GM18508 (cell line): ENCODE data around the gene CAPN15.

Experiments used
- ATAC-seq: cut with Tn5 transposase; IDR thresholded peaks from one replicate; pipeline ENCODE4 v1.9.1; 2021; ENCODE audit warnings: moderate number of reproducible peaks; ENCODE audit not compliant: insufficient read depth, unreplicated experiment

CAPN15 gene

DNA sequence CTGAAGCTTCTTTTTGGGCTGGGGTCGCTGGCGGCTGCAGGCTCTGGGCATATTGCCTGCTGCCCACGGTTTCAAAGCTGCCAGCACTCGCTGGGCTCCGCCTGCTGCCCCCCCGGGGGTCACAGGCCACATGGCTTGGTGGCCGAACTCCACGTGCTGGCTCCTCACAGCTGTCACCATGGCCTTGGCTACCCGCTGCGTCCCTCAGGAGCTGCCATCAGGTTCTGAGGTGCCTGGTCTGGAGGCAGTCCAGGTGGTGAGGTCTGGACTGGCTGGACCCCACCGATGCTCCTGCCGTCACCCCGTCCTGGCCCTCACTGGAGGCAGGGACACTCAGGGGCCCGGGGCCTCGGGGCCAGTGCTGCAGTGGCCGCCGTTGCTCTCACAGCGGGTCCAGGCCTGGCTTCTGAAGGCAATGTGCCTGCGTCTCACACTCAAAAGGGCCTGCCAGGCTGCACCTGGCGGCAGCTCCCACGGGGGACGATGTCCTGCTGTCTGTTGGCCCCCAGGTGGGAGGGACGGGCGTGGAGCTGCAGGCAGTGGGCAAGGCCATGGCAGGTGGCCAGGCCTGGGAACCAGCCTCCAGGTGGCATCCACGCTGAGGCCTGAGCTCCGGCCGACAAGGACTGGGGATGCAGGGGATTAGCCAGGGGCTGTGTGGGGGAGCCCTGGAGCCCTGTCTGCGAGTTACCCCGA, 13.3 kb downstream of the CAPN15 start:
- no peak for ATAC-seq

DNA sequence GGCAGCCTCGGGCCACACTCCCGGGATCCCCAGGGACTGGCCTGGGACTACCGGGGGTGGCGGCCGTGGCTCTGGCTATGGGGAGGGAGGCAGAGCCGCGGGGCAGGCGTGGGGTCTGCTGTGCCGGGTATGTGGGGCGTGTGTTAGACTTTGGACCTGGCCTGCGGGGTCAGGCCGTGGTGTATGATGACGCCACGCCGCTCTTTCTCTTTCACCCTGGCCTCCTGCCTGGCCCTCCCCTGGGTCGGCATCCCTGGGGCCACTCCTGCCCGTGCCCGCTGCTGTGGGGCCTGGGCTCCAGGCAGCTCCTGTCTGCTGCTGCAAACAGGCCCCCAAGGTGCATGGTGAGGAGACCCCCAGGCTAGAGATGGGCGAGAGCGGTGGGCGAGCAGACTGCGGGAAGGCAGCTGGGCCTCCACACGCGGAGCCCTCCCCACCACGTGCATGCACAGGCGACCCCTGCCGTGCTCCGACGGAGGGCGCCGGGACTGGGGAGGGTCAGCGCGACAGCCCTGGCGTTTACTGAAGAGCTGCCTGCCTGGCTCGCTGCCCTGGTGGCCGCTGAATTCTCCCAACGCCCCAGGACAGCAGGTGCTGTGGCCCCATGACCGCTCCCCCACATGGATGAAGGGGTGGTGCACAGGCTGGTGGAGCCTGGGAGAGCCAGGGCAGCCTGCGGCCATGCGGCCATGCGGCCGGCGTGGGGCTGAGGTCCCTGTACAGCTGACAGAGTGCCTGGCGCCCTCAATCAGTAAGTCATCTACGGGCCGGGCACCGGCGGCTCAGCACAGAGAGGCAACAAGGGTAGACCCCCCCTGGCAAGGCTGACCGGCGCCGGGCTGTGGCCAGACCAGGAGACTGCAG, 16.0 kb downstream of the CAPN15 start:
- ATAC-seq, result no peak

DNA sequence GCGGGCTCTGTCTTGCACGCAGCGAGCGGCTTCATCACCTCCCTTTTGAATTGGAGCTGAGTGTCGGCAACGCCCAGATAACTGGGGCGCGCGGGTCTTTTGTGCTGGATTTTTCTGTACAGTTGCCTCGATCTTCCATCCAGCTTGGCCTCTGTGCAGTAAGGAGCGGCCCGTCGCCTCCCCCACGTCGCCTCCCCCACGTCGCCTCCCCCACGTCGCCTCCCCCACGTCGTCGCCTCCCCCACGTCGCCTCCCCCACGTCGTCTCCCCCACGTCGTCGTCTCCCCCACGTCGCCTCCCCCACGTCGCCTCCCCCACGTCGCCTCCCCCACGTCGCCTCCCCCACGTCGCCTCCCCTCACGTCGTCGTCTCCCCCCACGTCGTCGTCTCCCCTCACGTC, 17.0 kb downstream of the CAPN15 start:
- no peak for ATAC-seq

DNA sequence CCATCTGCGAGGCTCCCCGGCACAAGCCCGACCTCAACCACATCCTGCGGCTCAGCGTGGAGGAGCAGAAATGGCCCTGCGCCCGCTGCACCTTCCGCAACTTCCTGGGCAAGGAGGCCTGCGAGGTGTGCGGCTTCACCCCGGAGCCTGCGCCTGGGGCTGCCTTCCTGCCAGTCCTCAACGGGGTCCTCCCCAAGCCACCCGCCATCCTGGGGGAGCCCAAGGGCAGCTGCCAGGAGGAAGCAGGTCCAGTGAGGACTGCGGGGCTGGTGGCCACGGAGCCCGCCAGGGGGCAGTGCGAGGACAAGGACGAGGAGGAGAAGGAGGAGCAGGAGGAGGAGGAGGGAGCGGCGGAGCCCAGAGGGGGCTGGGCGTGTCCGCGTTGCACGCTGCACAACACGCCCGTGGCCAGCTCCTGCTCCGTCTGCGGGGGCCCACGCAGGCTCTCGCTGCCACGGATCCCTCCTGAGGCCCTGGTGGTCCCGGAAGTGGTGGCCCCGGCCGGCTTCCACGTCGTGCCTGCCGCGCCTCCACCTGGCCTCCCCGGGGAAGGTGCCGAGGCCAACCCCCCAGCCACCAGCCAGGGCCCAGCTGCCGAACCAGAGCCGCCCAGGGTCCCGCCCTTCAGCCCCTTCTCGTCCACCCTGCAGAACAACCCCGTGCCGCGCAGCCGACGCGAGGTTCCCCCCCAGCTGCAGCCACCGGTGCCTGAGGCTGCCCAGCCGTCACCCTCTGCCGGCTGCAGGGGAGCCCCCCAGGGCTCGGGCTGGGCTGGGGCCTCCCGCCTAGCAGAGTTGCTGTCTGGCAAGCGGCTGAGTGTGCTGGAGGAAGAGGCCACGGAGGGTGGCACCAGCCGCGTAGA, 19.6 kb downstream of the CAPN15 start:
- ATAC-seq, result no peak

DNA sequence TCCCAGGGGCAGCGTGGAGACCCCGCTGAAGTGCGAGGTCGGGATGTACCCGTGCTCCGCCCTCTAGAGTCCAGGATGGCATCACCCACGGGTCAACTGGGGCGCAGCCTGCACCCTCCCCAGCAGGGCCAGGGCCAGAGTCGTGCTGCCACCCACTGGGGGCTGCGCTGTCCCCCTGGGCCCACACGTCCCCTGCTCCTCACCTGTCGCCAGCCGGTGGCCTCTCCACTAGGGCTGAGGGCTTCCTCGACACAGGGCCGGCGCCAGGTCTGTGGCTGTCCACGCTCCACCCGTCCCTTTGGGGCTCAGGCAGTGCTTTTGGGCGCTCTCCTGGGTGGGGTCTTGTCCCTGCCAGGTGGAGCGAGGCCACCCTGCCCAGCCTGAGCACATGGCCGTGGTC, 21.1 kb downstream of the CAPN15 start:
- ATAC-seq, result no peak

DNA sequence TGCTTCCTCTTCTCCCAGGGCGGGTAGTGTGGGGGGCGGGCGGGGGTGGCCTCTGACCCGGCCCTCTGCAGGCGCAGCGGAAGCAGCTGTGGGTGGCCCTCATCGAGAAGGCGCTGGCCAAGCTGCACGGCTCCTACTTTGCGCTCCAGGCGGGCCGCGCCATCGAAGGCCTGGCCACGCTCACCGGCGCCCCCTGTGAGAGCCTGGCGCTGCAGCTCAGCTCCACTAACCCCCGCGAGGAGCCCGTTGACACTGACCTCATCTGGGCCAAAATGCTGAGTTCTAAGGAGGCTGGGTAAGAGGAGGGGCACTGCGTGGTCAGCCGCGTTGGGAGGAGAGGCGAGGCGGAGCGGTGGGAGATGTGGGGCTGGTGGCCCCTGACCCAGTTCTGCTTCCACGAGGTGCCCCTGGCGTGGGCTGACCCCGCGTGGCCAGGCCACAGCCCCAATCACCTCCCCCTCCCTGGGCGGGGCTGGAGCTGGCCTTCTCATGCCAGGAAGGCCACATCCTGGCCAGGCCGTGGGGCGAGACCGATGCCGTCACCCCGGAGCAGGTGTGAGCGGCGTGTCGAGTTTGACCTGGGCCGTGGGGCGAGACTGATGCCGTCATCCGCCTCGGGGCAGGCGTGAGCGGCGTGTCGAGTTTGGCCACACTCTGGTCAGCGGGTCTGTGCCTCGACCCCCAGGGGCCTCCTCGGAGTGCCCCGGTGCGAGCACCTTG, 22.2 kb downstream of the CAPN15 start:
- no peak for ATAC-seq

DNA sequence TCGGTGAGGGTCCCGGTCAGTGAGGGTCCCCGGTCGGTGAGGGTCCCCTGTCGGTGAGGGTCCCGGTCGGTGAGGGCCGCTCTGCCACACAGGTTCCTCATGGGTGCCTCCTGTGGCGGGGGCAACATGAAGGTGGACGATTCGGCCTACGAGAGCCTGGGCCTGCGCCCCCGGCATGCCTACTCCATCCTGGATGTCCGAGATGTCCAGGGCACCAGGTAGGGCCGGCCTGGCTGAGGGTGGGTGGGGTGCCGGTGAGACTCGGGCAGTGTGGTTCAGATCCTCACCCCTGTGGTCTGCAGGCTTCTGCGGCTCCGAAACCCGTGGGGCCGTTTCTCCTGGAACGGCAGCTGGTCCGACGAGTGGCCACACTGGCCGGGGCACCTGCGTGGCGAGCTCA, 23.7 kb downstream of the CAPN15 start:
- no peak for ATAC-seq

DNA sequence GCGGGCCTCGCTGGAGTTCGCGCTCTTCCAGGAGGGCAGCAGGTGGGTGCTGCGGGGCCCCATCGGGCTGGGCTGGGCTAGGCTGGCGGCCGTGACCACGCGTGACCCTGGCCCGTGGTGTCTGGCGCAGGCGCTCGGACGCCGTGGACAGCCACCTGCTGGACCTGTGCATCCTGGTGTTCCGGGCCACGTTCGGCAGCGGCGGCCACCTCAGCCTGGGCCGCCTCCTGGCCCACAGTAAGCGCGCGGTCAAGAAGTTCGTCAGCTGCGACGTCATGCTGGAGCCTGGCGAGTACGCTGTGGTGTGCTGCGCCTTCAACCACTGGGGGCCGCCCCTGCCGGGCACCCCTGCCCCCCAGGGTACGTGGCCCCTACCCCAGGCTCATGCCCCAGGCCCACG, 24.7 kb downstream of the CAPN15 start:
- no peak for ATAC-seq

DNA sequence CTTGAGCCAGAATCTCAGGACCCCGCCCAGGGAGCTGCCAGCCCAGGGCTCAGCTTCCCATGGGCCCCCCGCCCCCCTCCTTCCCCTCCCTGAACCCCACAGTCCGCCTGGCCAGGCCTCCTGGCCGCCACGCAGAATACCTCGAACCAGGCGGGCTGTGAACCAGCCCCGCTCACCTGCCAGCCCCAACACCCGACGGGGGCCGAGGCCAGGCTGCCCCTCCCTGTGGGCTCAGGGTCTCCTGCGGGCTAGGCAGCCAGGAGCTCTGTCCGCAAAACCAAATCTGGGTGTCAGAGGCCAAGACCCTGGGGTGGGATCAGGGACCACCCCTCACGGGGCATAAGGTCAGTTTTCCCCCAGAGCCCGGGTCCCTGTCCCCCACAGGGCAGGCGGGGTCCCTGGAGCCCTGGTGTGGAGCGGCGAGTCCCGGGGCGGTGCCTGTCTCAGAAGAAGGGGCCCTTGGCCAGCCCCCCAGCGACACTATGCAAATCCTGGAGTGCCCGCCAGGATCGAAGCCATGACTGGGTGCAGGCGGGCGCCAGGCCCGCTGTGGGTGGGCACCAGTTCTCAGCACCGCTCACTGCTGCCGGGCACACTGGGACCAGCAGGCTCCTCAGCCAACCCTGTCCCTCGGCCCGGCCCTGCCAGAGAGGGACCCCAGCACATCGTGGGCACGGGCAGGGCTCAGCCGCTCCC, 26.2 kb downstream of the CAPN15 start:
- ATAC-seq, result no peak

DNA sequence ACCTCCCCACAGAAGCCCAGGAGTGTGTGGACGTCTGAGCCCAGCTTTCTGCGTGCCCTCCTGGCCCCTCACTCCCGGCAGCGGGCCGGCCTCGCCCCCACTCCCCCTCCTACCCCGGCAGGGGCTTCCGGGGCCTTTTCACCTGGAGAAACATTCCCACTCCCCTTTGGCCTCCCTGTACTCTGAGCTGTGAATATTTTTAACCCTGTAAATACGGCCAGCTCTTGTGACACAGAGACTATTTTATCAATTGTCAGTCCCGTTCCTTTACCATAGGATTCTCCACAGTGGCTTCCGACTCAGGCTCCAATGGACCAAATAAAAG, 26.7 kb downstream of the CAPN15 start:
- no peak for ATAC-seq

DNA sequence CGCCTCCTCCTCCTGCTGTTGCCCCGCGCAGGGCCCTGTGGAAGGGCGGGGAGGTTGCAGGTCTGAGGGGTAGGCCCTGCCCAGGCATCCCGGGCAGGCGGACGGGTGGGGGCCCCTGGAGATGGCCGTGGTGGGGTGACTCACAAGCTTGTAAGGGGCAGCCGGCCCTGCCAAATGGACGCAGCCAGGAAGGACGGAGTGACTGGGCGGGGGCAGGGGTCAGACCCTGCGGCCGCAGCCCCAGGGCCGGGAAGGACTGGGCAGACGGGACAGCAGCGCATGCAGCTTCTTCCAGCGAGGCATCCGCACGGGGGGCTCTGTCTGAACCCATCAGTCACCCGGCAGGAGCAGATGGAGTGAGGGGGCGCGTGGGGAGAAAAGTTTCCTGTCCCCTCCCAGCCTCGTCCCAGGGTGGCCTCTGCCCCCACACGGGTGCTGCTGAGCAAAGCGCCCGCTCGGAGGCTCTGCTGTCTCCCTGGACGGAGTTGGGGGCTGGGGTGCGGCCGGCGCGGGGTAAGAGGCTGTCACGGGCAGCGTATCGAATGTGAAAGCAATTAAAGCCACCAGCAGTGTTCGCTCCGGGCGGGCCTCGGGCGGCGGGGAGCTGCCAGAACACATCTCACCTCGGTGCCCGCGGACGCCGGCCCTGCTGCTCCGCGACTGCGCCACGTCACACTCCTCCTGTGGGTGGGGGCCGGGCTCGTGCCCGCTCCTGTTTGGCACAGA, 27.3 kb downstream of the CAPN15 start:
- ATAC-seq, result no peak

DNA sequence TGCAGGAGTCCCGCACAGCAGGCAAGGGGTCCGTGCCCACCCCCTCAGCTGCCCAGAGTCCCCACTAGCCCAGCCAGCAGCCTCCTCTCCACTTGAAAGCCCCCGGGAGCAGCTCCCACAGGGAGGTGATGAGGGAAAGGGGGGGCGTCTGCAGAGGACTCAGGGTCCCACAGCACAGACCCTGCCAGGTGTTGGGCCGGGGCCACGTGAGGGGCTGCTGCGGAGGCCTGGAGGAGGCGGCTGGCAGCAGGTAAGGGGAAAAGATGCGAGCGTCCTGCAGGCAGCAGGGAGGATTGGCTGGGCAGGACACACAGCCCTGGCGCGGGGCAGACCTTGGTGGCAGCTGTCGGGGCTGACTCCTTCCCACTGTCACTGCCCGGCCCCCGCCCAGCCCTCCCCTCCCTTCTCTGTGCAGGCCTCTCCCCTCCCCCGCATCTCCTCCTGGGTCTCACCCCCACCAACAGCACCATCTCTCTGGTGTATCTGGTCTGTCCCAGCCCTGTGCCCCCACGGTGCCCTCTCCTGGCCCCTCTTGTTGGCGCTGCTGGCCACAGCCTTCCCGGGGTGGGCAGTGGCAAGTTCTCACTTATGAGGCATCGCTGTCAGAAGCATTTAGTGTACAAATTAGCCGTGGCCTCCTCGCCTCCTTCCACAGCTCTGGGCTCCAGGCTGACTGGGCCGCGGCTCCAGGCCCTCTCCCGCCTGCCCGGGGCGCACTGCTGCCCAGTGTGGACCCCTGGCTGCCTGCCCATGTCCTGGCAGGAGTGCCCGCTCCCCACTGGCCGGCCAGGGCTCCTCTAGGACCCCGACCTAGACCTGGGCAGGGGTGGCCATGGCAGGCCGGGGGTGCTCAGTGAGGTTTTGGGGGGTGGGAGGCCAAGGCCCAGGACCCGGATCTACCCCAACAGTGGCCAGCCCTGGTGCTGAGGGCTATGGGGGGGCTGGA, 28.3 kb downstream of the CAPN15 start:
- ATAC-seq, result no peak

DNA sequence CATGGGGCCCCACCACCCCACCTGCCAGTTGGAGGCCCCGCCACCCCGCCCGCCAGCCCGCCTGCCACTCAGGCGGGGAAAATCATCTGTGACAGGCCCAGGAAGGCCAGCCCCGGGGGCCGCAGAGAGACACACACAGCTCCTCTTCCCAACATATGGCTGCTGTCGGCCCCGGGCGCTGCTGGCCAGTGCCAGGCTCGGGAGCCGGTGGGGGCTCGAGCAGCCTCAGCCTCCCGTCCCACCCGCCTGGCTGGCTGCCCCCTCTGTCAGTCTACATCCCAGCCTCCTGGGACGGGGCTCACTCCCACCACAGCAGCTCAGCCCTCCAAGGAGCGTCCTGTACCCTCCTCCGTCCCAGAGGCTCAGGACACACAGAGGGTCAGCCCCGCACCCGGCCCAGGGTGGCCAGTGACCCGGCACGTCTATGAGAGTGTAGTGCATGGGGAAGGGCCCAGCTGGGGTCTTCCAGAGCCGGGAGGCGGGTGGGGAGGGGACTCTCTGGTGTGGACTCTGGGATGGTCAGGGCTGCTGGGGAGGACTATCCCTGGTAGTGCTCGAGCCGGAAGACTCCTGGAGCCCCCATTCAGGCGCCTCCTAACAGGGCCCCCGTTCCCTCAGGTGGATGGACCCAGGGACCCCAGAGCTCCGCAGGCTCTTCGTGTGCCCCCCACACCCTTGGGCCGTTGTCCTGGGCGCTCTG, 29.1 kb downstream of the CAPN15 start:
- ATAC-seq, result no peak

DNA sequence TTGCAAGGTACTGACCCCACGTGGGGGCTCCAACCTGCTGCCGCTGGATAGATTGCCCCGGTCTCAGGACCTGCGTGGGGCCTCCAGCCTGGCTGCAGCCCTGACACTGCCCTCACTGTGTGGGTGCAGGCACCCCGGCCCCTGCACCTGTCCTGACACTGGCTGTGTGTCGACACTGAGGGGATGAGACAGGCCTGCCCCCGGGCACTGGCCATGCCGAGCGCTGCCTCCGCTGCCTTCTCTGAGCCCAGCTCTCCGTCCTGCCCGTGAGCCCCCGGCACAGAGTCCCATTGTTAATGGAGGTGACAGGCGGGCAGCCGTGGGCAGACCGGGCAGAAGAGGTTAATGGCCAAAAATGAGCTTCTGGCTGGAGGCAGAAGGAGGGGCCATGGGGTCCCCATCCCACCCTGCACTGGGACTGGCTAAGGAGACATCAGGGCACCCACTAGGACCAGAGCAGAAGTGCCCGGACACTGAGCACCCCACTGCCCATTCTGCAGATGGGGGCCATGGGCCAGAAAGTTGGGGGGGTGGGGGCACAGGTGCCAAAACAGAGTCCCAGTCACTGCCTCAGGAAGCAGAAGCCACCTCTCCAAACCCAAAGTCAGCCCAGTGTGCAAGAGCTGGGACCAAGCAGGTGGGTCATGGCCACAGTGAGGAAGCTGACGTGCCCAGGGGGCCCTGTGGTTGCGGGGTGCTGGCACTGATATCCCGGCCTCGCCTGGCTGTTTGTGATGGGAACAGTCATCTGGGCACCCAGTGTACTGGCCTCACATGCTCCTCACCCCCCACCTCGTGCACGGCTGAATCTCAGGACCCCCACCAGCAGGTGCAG, 30.2 kb downstream of the CAPN15 start:
- no peak for ATAC-seq

DNA sequence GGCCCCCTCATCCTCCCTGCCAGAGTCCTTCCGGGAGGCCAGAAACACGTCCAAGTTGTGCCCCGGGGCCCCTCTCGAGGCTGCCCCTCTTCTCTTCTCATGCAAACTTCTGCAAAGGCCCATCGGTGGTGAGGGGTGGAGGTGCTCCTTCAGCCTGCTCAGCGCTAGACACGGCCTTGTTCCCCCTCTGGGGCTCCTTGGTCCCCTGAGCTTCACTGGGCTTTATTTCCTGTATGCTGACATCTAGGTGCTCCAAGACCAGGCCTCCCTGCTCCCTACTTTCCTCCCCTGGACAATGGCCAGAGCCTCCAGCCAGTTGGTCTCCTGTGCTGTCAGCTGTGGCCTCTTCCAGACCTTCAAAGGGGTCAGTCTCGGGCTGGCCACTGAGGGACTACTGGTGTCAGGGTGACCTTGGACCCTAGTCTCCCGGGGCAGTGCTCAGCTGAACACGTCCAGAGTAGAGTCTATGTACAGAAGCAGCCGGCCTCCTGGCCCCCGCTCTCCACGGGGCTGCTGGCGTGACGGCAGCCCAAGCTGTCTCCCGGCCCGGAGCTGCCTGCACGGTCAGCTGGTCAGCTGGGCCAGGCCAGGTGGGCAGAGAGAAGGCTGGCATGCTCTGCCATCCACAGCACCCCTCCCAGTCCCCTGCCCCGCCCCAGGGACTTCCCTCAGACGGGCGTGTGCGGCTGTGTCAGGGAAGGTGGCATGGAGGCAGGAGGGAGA, 30.9 kb downstream of the CAPN15 start:
- no peak for ATAC-seq

DNA sequence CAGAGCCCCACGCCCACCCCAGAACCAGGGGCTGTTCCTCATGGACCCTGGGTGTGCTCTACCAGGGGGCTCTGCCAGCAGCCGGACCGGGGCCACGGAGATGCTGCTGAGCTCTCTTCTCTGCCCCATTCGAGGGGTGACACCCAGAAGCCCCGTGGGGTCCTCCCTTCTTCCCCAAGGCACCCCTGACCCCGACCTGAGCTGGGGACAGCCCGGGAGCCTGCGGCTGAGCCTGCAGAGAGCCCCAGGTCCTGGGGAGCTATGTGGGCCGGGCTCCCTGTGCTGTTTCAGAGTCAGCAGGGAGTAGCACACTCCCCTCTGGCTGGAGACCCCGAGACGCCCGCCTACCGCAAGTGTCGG, 31.5 kb downstream of the CAPN15 start:
- ATAC-seq, result no peak
